Non-pigmented ciliary epithelial cell (primary cell): ENCODE data around the gene CCDC40.

ENCODE experiments used
- DNase-seq: peaks from one replicate; pipeline ENCODE4 v3.0.0-alpha.2; 2010; ENCODE audit warnings: low read depth

The CCDC40 gene

DNA sequence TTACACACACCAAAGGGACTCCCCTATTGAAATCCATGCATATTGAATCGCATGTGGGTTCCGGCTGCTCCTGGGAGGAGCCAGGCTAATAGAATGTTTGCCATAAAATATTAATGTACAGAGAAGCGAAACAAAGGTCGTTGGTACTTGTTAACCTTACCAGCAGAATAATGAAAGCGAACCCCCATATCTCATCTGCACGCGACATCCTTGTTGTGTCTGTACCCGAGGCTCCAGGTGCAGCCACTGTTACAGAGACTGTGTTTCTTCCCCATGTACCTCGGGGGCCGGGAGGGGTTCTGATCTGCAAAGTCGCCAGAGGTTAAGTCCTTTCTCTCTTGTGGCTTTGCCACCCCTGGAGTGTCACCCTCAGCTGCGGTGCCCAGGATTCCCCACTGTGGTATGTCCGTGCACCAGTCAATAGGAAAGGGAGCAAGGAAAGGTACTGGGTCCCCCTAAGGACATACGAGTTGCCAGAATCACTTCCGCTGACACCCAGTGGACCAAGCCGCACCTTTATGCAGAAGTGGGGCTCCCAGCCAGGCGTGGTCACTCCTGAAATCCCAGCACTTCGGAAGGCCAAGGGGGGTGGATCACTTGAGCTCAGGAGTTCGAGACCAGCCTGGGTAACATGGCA lies 67.1 kb downstream of the CCDC40 start:
- no peak for DNase-seq

DNA sequence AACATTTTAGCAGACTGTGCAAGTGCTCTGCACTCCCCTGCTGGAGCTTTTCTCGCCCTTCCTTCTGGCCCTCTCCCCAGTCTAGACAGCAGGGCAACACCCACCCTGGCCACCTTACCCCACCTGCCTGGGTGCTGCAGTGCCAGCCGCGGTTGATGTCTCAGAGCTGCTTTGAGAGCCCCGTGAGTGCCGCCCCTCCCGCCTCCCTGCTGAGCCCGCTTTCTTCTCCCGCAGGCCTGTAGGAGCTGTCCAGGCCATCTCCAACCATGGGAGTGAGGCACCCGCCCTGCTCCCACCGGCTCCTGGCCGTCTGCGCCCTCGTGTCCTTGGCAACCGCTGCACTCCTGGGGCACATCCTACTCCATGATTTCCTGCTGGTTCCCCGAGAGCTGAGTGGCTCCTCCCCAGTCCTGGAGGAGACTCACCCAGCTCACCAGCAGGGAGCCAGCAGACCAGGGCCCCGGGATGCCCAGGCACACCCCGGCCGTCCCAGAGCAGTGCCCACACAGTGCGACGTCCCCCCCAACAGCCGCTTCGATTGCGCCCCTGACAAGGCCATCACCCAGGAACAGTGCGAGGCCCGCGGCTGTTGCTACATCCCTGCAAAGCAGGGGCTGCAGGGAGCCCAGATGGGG lies 68.0 kb downstream of the CCDC40 start:
- DNase-seq, result no peak

DNA sequence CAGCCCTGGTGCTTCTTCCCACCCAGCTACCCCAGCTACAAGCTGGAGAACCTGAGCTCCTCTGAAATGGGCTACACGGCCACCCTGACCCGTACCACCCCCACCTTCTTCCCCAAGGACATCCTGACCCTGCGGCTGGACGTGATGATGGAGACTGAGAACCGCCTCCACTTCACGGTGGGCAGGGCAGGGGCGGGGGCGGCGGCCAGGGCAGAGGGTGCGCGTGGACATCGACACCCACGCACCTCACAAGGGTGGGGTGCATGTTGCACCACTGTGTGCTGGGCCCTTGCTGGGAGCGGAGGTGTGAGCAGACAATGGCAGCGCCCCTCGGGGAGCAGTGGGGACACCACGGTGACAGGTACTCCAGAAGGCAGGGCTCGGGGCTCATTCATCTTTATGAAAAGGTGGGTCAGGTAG lies 68.5 kb downstream of the CCDC40 start:
- no peak for DNase-seq

DNA sequence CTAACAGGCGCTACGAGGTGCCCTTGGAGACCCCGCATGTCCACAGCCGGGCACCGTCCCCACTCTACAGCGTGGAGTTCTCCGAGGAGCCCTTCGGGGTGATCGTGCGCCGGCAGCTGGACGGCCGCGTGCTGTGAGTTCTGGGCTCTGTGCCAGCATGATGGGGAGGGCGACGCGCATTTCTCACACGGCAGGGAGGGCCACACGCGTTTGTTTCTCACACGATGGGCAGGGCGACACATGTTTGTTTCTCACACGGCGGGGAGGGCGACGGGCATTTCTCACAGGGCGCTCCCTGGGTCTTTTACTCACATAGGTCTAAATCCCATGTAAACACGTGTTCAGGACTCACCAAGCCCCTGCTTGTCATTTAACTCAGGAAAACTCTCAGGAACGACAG lies 69.3 kb downstream of the CCDC40 start:
- no peak for DNase-seq

DNA sequence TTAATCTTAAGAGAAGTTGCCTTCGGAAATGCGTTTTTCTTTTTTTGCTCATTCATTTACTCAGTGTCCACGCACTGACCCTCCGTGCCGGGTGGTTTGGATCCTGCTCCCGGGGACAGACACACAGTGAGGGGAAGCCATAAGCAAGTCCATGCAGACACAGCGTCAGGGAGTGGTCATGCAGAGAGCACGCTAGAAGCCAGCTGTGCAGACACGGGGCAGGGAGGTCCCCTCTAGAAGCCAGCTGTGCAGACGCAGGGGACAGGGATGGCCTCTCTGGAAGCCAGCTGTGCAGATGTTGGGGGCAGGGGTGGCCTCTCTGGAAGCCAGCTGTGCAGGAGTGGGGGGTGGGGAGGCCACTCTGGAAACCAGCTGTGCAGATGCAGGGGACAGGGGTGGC lies 69.7 kb downstream of the CCDC40 start:
- no peak for DNase-seq

DNA sequence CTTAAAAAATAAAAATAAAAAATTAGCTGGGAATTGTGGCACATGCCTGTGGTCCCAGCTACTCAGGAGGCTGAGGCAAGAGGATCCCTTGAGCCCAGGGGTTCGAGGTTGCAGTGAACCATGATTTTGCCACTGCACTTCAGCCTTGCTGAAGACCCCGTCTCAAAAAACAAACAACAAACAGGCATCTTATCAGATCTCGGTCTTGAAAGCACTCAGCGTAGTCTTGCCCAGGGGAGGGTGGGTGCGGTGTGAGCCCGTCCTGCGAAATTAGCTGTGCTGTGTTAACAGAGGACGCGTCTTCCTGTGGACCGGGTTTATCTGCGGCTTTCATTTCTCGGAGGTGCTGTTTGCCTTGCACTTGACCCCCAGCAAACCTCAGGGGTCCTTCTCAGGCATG lies 70.3 kb downstream of the CCDC40 start:
- DNase-seq, result no peak

DNA sequence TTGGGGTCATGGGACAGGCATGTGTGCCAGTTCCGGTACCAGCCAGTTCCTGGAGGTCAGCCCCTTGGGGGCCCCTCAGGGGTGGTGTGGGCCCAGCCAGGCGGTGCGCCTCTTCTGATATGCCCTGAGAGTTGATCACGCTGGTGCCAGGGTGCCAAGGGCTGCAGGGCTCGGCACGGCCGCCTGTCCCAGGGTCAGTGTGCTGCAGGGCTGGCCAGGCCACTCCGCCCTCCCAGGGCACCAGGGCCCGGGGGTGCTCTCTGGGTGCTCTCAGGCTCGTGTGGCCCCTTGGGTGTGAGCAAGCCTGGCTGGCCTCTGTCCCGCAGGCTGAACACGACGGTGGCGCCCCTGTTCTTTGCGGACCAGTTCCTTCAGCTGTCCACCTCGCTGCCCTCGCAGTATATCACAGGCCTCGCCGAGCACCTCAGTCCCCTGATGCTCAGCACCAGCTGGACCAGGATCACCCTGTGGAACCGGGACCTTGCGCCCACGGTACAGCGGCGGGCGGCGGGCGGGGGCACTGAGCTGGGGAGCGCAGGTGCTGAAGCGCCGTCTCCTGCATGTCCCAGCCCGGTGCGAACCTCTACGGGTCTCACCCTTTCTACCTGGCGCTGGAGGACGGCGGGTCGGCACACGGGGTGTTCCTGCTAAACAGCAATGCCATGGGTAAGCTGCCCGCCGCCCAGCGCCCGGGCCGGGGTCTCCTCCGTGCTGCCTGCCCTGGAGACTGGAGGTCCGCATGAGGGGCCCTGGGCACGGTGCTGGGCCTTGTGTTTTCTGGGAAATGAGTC lies 71.0 kb downstream of the CCDC40 start:
- DNase-seq, result no peak

DNA sequence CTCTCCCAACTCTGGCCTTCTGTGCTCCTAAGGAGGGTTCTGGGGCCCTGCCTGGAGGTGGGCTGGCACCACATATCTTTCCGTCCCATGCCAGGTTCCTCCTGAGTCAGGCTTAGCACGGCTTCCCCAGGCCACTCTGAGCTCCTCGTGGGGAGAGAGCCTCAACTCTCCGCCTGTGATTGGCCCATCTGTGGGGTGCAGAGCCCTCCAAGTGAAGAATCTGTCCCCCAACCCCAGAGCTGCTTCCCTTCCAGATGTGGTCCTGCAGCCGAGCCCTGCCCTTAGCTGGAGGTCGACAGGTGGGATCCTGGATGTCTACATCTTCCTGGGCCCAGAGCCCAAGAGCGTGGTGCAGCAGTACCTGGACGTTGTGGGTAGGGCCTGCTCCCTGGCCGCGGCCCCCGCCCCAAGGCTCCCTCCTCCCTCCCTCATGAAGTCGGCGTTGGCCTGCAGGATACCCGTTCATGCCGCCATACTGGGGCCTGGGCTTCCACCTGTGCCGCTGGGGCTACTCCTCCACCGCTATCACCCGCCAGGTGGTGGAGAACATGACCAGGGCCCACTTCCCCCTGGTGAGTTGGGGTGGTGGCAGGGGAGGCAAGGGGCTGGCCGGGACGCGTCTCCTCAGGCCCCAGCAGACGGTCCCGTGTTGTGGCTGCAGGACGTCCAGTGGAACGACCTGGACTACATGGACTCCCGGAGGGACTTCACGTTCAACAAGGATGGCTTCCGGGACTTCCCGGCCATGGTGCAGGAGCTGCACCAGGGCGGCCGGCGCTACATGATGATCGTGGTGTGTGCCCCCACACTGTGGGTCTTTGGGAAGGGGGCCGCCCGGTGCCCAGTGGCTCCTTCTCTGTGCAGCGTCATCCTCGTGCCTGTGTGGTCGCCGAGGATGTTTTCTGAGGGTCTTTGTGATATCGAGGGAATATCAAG lies 71.9 kb downstream of the CCDC40 start:
- DNase-seq, result no peak

DNA sequence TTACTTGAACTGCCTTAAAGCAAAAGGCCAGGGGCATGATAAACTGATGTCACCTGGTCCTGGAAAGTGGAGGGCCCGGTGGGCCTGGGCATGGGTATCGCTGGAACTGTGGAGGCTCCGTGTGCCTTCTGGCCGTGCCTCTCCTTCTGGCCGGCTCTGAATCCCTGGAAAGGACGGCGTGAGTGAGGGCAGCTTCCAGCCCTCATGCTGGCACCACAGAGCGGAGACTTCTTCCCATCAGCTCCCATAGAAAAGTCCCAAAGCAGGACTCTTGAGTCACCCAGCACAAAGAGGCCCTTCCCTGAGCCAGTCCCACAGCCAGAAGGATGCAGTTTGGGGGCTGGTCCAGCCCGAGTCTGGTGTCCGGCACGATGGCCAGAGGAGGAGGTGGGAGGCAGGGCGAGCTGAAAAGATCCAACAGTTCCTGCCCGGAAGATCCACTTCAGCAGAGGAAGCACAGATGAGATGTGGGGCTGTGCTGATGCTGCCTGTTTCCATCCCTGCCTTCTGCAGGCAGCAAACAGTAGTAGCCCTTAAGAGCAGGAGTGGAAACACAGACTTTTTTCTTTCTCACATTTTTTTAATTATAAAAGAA lies 72.7 kb downstream of the CCDC40 start:
- DNase-seq, result no peak

DNA sequence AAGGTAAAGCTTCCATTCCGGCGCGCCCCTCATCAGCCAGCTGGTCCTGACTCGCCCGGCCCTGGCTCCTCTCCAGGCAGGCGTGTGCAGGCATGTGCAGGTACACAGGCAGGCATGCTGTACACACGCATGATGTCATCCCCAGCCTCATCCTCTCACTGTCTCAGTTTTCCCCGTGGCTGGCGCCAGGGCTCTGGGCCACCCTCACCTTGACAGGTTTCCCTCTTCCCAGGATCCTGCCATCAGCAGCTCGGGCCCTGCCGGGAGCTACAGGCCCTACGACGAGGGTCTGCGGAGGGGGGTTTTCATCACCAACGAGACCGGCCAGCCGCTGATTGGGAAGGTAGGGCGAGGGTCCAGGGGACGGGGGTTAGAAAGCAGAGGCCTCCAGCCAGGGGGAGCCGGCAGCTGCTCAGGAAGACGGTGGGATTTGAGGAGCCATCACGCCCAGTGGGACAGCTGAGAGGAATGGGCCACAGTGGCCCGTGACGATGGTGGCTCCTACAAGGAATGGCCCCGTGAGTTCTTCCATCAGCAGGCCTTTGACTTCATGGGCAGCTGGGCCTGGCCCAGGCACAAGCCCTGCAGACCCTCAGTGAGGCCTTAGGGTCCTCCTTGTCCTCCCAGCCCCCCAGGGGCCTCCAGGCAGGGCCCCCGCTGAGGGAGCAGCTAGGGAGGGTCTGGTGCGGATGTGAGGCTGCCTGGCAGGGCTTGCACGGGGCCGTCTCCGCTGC lies 73.4 kb downstream of the CCDC40 start:
- DNase-seq, result no peak

DNA sequence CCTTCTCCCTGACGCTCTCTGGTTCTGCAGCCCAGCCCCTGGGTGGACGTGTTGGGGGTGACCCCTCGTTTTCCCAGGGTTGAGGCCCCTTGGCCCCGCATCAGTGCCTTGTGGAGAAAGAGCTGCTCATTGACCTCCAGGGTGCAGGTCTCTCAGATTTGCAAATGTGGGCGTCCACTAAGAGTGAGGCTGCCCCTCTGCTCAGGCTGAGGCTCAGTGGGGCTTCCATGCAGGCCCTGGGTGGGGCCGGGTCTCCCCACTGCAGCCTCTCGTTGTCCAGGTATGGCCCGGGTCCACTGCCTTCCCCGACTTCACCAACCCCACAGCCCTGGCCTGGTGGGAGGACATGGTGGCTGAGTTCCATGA lies 74.0 kb downstream of the CCDC40 start:
- no peak for DNase-seq

DNA sequence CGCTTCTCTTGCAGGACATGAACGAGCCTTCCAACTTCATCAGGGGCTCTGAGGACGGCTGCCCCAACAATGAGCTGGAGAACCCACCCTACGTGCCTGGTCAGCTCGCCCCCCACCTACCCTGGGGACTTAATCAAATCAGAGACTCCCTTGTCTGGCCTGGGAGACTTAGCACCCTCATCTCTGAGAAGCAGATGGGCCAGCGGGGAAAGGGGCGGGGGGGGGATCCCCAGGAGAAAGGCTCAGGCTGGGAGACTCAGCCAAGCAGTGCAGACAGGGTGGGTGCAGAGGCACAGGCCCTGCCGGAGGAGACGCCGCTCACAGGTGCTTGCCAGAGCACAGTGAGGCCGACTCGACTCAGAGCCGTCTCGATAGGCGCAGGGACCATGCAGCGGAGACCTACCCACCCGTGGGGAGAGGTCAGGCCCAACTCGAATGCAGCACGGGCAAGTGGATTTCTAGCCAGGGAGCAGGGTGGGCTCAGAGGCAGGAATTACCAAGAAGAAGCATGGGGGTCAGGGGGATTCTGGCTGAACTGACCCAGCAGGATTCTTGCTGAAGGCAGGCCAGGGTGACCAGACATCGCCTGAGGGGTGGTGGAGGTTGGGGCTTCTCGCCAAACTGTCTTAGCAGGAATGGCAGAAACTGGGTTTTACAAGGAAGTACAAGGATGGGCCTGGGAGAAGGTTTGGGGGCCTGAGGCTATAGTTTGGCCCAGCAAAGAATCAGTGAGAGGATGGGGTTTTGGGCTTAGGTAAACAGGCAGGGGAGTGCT lies 74.7 kb downstream of the CCDC40 start:
- DNase-seq, result no peak

DNA sequence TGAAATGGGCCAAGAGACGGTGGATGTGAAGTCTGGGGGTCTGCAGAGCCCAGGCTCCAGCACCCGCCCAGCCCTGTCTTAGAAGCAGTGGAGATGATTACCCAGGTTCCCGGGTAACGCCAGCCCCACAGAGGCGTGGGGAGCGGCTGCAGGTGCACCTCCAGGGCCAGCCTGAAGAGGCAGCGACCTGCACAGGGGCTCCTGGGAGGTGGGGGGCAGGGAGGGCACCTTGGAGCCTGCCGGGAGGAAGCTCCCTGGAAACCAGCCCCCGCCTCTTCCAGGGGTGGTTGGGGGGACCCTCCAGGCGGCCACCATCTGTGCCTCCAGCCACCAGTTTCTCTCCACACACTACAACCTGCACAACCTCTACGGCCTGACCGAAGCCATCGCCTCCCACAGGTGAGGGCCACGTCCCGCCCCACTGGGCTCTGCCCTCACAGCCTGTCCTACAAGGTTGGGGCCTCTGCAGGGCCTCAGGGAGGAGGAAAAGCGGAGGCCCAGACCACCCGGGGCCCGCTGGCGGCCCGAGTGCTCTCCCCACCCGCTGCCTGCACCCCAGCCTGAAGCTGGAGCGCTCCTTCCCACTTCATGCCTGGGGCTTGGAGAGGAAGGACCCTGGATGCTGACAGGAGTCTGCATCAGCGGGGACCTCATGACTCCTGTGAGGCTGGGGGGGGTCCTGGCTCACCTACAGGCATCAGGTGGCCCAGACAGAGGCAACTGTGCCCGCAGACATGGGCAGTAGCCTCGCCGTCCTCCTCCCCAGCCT lies 75.4 kb downstream of the CCDC40 start:
- DNase-seq, result no peak

DNA sequence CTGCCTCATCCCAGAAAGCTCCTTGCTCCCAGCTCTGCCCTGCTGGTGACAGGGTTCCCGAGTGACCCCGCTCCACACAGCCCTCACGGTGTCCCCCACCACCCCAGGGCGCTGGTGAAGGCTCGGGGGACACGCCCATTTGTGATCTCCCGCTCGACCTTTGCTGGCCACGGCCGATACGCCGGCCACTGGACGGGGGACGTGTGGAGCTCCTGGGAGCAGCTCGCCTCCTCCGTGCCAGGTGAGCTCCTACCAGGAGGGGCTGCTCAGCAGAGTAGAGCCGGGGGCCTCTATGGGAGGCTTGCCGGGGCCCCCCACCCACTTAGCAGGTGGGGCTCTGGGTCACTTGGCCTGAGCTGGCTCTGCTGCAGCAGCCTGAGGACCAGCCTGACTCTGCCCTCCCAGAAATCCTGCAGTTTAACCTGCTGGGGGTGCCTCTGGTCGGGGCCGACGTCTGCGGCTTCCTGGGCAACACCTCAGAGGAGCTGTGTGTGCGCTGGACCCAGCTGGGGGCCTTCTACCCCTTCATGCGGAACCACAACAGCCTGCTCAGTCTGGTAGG lies 76.1 kb downstream of the CCDC40 start:
- no peak for DNase-seq

DNA sequence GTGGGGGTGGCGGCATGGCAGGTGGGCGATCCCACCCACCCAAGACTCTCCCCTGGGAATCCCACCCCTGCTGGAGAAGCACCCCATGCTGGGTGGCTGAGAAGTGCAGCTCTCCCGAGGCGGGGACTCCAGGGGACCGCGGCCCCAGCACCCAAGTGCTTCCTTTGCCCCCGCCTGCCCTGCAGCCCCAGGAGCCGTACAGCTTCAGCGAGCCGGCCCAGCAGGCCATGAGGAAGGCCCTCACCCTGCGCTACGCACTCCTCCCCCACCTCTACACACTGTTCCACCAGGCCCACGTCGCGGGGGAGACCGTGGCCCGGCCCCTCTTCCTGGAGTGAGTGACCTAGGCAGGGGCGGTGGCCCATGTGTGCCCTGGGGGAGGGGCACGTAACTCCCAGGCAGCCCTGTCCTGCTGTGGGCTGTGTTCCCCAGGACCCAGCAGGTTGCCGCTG lies 76.6 kb downstream of the CCDC40 start:
- DNase-seq, result no peak

DNA sequence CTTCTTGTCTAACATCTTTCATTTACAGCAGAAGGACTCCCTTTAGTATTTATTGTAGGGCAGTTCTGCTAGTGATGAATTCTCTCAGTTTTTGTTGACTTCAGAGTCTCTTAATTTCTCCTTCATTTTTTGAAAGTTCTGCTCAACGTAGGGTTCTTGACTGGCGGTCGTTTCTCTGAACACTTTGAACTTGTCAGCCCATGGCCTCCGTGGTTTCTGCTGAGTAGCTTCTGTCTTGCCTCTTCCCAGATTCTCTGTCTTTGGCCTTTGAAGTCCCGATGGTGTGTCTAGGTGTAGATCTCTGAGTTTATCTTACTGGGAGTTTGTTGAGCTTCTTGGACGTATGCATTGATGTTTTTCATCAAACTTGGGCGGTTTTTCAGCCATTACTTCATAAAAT lies 78.3 kb downstream of the CCDC40 start:
- DNase-seq, result no peak

DNA sequence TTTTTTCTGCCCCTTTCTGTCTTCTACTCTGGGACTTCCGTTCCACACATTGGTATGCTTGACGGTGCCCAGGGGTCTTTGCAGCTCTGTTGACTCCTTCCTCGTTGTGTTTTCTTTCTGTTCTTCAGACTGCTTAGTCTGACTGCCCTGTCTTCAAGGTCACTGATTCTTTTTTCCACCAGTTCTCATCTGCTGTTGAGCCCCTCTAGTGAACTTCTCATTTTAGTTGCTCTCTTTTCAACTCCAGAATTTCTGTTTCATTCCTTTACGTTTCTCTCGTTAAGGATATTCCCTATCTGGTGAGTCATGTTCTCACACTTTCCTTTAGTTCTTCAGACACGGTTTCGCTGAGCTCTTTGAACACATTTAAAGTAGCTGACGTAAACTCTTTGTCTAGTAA lies 78.7 kb downstream of the CCDC40 start:
- DNase-seq, result no peak

DNA sequence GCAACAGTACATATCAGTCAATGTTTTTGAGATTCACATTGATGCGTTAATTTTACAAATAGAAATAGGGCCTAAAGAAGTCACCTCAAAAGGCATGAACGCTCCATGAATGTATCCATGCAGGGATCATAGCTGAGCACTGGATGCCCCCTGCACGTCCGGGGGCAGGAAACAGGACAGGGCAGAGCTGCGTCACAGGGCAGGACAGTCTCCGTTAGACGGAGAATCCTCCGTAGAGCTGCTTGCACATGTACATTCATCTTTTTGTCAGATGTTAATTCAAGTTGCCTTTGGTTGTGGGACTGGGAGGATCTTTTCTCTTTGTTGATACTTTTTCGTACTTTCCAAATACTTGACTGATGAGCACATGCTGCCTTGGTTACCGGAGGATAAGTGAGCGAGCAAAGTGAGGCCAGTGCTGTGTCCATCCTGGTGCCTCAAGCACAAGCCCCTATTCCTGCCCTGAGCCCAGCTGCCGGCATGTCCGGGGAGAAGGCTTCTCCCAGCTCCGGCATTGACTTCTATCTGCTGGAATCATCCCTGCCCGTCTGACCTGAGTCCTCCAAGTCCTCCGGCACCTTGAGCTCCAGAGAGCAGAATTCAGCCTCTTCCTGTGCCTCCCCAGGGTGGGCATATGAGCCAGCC lies 80.0 kb downstream of the CCDC40 start:
- no peak for DNase-seq

DNA sequence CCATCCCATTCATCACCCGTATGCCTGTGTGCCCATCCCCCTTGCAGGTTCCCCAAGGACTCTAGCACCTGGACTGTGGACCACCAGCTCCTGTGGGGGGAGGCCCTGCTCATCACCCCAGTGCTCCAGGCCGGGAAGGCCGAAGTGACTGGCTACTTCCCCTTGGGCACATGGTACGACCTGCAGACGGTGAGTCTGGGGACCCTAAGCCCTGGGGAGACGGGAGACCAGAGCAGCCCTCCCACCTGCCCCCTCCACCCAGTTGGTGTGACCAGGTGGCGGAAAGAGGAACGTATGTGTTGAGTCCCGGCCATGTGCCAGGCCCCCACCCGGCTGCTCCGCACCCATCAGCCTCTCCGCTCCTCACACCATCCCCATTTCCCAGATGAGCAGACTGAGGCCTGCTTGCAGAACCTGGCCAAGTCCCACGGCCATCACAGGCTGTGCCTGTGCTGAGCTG lies 80.5 kb downstream of the CCDC40 start:
- no peak for DNase-seq
